ENCODE measurements around the gene RBM3. TPM values are rescaled to one million over a fixed set of nuclear protein-coding genes. Genes with fewer than 3 reads are reported as not detected.

RBM3 gene
- total and polyA plus RNA-seq, 2 donors (not counting 1 experiment from before 2014, with no cell fraction given): 52.7 to 464 TPM

DNA sequence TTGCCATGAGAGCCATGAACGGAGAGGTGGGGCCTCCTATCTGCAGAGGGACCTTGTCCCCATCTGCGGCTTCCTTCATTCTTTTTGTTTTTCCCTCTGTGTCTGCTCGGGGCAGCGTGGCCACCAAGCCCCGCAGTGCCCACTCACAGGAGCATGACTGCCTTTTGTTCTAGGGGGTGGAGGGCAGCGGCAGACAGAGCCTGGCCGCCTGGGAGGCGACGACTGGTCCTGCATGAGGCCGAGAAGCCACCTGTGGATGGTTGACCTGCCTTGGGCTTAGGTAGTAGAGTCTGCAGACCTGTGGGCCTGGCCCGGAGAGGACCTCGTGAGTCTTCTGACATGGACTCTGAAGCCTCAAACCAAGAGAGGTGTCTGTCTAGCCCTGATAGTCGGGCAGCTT, 1.4 kb downstream of the RBM3 start:
- DNase-seq (ENCODE audit: low read depth in 2 of 2): no peak
- no peaks in the 10 kb centered on the region for H3K27me3 ChIP-seq (ENCODE audit: control insufficient read depth, insufficient read depth, low read length)
- peaks cover 13% of the 10 kb centered on the region for H3K36me3 ChIP-seq (ENCODE audit: control insufficient read depth, insufficient read depth, low read length)
- peaks cover 25% of the 10 kb centered on the region for H3K79me2 ChIP-seq (ENCODE audit: control insufficient read depth, insufficient read depth, low read length)
- H2AFZ ChIP-seq (ENCODE audit: low read length): no peak overlapping the region
- peak overlapping the region; percentile 72 to 97 (median 78) for H3K4me3 ChIP-seq (replicated peaks in 1 of 4; ENCODE audit: control extremely low read depth in 1 of 4, insufficient read depth in 1 of 4, low read depth in 3 of 4, low read length in 4 of 4)
- peak overlapping the region; percentile 99 for H3K27ac ChIP-seq (ENCODE audit: insufficient read depth, low read length)
- no peak for TF ChIP-seq EZH2 (IDR thresholded peaks at IDR 0.05; ENCODE audit: low read length, missing control alignments)
- TF ChIP-seq, protein P1, sequence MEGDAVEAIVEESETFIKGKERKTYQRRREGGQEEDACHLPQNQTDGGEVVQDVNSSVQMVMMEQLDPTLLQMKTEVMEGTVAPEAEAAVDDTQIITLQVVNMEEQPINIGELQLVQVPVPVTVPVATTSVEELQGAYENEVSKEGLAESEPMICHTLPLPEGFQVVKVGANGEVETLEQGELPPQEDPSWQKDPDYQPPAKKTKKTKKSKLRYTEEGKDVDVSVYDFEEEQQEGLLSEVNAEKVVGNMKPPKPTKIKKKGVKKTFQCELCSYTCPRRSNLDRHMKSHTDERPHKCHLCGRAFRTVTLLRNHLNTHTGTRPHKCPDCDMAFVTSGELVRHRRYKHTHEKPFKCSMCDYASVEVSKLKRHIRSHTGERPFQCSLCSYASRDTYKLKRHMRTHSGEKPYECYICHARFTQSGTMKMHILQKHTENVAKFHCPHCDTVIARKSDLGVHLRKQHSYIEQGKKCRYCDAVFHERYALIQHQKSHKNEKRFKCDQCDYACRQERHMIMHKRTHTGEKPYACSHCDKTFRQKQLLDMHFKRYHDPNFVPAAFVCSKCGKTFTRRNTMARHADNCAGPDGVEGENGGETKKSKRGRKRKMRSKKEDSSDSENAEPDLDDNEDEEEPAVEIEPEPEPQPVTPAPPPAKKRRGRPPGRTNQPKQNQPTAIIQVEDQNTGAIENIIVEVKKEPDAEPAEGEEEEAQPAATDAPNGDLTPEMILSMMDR (conservative IDR thresholded peaks at IDR 0.05 in 1 of 2, IDR thresholded peaks at IDR 0.05 in 1 of 2; ENCODE audit: low read depth in 1 of 2, low read length in 2 of 2): no peak
- H3K4me1 ChIP-seq (ENCODE audit: control insufficient read depth, extremely low read depth, insufficient read depth, low read length): peaks cover 2% of the 10 kb centered on the region
- no peaks in the 10 kb centered on the region for H4K20me1 ChIP-seq (ENCODE audit: control insufficient read depth, extremely low read depth, insufficient read depth, low read length)
- peak overlapping the region; percentile 100 for H3K9ac ChIP-seq (ENCODE audit: insufficient read depth, low read length)
- H3K4me2 ChIP-seq (ENCODE audit: extremely low read depth, insufficient read depth, low read length): peak overlapping the region; percentile 90
- no peaks in the 10 kb centered on the region for H3K9me3 ChIP-seq (ENCODE audit: control insufficient read depth, insufficient read depth, low read depth, low read length)

DNA sequence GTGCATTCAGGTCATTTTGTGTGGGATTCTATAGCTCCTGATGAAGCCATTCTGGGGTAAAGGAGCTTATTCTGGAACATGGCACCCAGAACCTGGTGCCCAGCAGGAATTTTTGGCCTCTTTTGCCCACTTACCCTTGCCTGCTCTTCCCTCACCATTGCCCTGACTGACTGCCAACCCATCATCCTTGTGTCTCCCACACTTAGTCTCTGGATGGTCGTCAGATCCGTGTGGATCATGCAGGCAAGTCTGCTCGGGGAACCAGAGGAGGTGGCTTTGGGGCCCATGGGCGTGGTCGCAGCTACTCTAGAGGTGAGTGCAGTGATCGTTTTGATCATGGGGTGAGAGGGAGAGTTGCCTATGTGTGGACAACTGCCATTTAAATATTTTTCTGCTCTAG, 1.8 kb downstream of the RBM3 start:
- H4K20me1 ChIP-seq (ENCODE audit: control insufficient read depth, extremely low read depth, insufficient read depth, low read length): no peaks in the 10 kb centered on the region
- peak overlapping the region; percentile 72 to 97 (median 78) for H3K4me3 ChIP-seq (replicated peaks in 1 of 4; ENCODE audit: control extremely low read depth in 1 of 4, insufficient read depth in 1 of 4, low read depth in 3 of 4, low read length in 4 of 4)
- peak overlapping the region; percentile 90 for H3K4me2 ChIP-seq (ENCODE audit: extremely low read depth, insufficient read depth, low read length)
- no peak overlapping the region for H3K9ac ChIP-seq (ENCODE audit: insufficient read depth, low read length)
- peaks cover 13% of the 10 kb centered on the region for H3K36me3 ChIP-seq (ENCODE audit: control insufficient read depth, insufficient read depth, low read length)
- H3K4me1 ChIP-seq (ENCODE audit: control insufficient read depth, extremely low read depth, insufficient read depth, low read length): peaks cover 2% of the 10 kb centered on the region
- no peaks in the 10 kb centered on the region for H3K27me3 ChIP-seq (ENCODE audit: control insufficient read depth, insufficient read depth, low read length)
- TF ChIP-seq, protein P1 (conservative IDR thresholded peaks at IDR 0.05 in 1 of 2, IDR thresholded peaks at IDR 0.05 in 1 of 2; ENCODE audit: low read depth in 1 of 2, low read length in 2 of 2): no peak
- TF ChIP-seq EZH2 (IDR thresholded peaks at IDR 0.05; ENCODE audit: low read length, missing control alignments): no peak
- H3K79me2 ChIP-seq (ENCODE audit: control insufficient read depth, insufficient read depth, low read length): peaks cover 25% of the 10 kb centered on the region
- DNase-seq (ENCODE audit: low read depth in 2 of 2): no peak
- H3K9me3 ChIP-seq (ENCODE audit: control insufficient read depth, insufficient read depth, low read depth, low read length): no peaks in the 10 kb centered on the region
- no peak overlapping the region for H2AFZ ChIP-seq (ENCODE audit: low read length)
- peak overlapping the region; percentile 99 for H3K27ac ChIP-seq (ENCODE audit: insufficient read depth, low read length)

DNA sequence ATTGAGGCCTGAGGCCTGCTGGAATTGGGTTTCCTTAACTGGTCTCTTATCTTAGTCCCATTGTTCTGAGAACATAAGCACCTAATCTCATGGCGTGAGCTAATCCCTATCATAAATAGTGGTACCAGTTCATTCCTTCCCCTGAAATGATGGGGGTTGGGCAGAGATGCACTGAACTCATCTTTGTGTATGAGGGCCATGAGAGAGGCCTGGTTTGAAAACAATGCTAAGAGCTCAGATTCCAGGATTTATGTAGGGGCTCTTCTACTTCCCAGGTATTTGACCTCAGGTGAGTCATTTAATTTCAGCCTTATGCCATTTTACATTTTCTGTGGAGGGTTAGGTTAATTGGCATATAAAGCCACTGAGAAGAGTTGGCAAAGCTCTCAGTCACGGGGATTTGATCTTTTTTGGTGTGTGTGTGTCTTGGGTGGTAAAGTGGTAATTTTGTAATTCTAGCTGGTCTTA, 4.4 kb downstream of the RBM3 start:
- no peak overlapping the region for H3K27ac ChIP-seq (ENCODE audit: insufficient read depth, low read length)
- no peak overlapping the region for H3K4me3 ChIP-seq (replicated peaks in 1 of 4; ENCODE audit: control extremely low read depth in 1 of 4, insufficient read depth in 1 of 4, low read depth in 3 of 4, low read length in 4 of 4)
- no peak overlapping the region for H3K4me2 ChIP-seq (ENCODE audit: extremely low read depth, insufficient read depth, low read length)
- peaks cover 25% of the 10 kb centered on the region for H3K79me2 ChIP-seq (ENCODE audit: control insufficient read depth, insufficient read depth, low read length)
- H3K27me3 ChIP-seq (ENCODE audit: control insufficient read depth, insufficient read depth, low read length): no peaks in the 10 kb centered on the region
- H3K9ac ChIP-seq (ENCODE audit: insufficient read depth, low read length): no peak overlapping the region
- no peak overlapping the region for H2AFZ ChIP-seq (ENCODE audit: low read length)
- H3K4me1 ChIP-seq (ENCODE audit: control insufficient read depth, extremely low read depth, insufficient read depth, low read length): peaks cover 2% of the 10 kb centered on the region
- peaks cover 13% of the 10 kb centered on the region for H3K36me3 ChIP-seq (ENCODE audit: control insufficient read depth, insufficient read depth, low read length)
- no peaks in the 10 kb centered on the region for H4K20me1 ChIP-seq (ENCODE audit: control insufficient read depth, extremely low read depth, insufficient read depth, low read length)
- TF ChIP-seq EZH2 (IDR thresholded peaks at IDR 0.05; ENCODE audit: low read length, missing control alignments): no peak
- TF ChIP-seq, protein P1 (conservative IDR thresholded peaks at IDR 0.05 in 1 of 2, IDR thresholded peaks at IDR 0.05 in 1 of 2; ENCODE audit: low read depth in 1 of 2, low read length in 2 of 2): no peak
- H3K9me3 ChIP-seq (ENCODE audit: control insufficient read depth, insufficient read depth, low read depth, low read length): no peaks in the 10 kb centered on the region
- DNase-seq (ENCODE audit: low read depth in 2 of 2): no peak

Measured in fibroblast of lung (primary cell).